ENCODE results near the gene AURKA.

GRCh38 chr20:56429502-56429901, 37.5 kb upstream of the AURKA start:
- TF ChIP-seq POLR2A (IDR thresholded peaks at IDR 0.05): no peak
- TF ChIP-seq CTCF (IDR thresholded peaks at IDR 0.05): no peak
- no peak for TF ChIP-seq POLR2AphosphoS5 (IDR thresholded peaks at IDR 0.05)
- no peak for TF ChIP-seq EP300 (IDR thresholded peaks at IDR 0.05)
